GM23338 (cell line): ENCODE data around the gene PCSK2. TPM values are rescaled to one million over a fixed set of nuclear protein-coding genes. Genes with fewer than 3 reads are reported as not detected.

Experiments used
- ATAC-seq: fragments of 200-7000 bp; cut with Tn5 transposase; 3 replicates; pipeline ENCODE4 v1.9.1; 2020
- DNase-seq: peaks from one replicate; pipeline ENCODE4 v3.0.0-alpha.2; 2015; ENCODE audit warnings: low spot score
- H2AFZ ChIP-seq: fragments of 200-600 bp; sonication (generic); 2 replicates; pipeline ENCODE4 v1.8.0; 2016; ENCODE audit warnings: antibody characterized with exemption, mild to moderate bottlenecking, moderate library complexity
- H3F3A ChIP-seq: fragments of 200-600 bp; sonication (generic); replicated peaks from 2 replicates; pipeline ENCODE4 v1.8.0; 2017; ENCODE audit warnings: antibody characterized with exemption, mixed run types, low read depth
- H3K27ac ChIP-seq: fragments of 200-600 bp; sonication (generic); 2 replicates; pipeline ENCODE4 v1.6.1; 2016; ENCODE audit warnings: low read depth
- H3K27me3 ChIP-seq: fragments of 200-600 bp; sonication (generic); 2 replicates; pipeline ENCODE4 v1.8.0; 2016; ENCODE audit warnings: mild to moderate bottlenecking, mixed run types, moderate library complexity; ENCODE audit not compliant: insufficient read depth
- H3K36me3 ChIP-seq: fragments of 200-600 bp; sonication (generic); 2 replicates; pipeline ENCODE4 v1.8.0; 2016; ENCODE audit warnings: mild to moderate bottlenecking; ENCODE audit not compliant: insufficient read depth
- H3K4me1 ChIP-seq: fragments of 200-600 bp; sonication (generic); 2 replicates; pipeline ENCODE4 v1.8.0; 2016; ENCODE audit warnings: mild to moderate bottlenecking, moderate library complexity; ENCODE audit not compliant: insufficient read depth
- H3K4me2 ChIP-seq: fragments of 200-600 bp; sonication (generic); 2 replicates; pipeline ENCODE4 v1.7.1; 2017; ENCODE audit warnings: mixed run types
- H3K4me3 ChIP-seq: fragments of 200-600 bp; sonication (generic); 2 replicates; pipeline ENCODE4 v1.6.1; 2016; ENCODE audit warnings: mixed run types
- H3K79me2 ChIP-seq: fragments of 200-600 bp; sonication (generic); replicated peaks from 2 replicates; pipeline ENCODE4 v1.8.0; 2017; ENCODE audit warnings: mild to moderate bottlenecking; ENCODE audit not compliant: insufficient read depth
- H3K9me2 ChIP-seq: fragments of 200-600 bp; sonication (generic); 2 replicates; pipeline ENCODE4 v1.8.0; 2017; ENCODE audit not compliant: insufficient read depth
- H4K20me1 ChIP-seq: fragments of 200-600 bp; sonication (generic); replicated peaks from 2 replicates; pipeline ENCODE4 v1.8.0; 2017; ENCODE audit warnings: mild to moderate bottlenecking; ENCODE audit not compliant: insufficient read depth
- H3K27ac Mint-ChIP-seq: 2 replicates; pipeline ENCODE4 v1.8.0; 2020; ENCODE audit warnings: inconsistent platforms, mild to moderate bottlenecking, moderate library complexity, mixed read lengths
- H3K27me3 Mint-ChIP-seq: 3 replicates; pipeline ENCODE4 v1.8.0; 2022; ENCODE audit warnings: low read depth, mild to moderate bottlenecking, moderate library complexity, mixed read lengths, inconsistent platforms; ENCODE audit not compliant: insufficient read depth, poor library complexity
- H3K36me3 Mint-ChIP-seq: 3 replicates; pipeline ENCODE4 v1.8.0; 2021; ENCODE audit warnings: low read depth, mild to moderate bottlenecking, inconsistent platforms, moderate library complexity, mixed read lengths
- H3K4me1 Mint-ChIP-seq: 3 replicates; pipeline ENCODE4 v1.8.0; 2020; ENCODE audit warnings: mild to moderate bottlenecking, inconsistent platforms, mixed read lengths
- H3K4me3 Mint-ChIP-seq: 3 replicates; pipeline ENCODE4 v1.8.0; 2021; ENCODE audit warnings: moderate library complexity, mild to moderate bottlenecking, inconsistent platforms, mixed read lengths
- H3K9me3 Mint-ChIP-seq: 3 replicates; pipeline ENCODE4 v1.8.0; 2020; ENCODE audit warnings: moderate library complexity, mild to moderate bottlenecking, inconsistent platforms, mixed read lengths
- CREB1 ChIP-seq: fragments of 250-450 bp; sonication (Bioruptor Pico); IDR thresholded peaks from 2 replicates; pipeline ENCODE4 v1.5.0; 2020; ENCODE audit warnings: low read depth, mild to moderate bottlenecking, moderate library complexity
- CTCF ChIP-seq, 2 experiments: fragments of 200-600 bp in 1 of 2; sonication (generic) in 1 of 2; conservative IDR thresholded peaks; 2 replicates each; pipeline versions ENCODE4 v1.5.1 to v1.6.1; 2016 to 2017; ENCODE audit warnings: antibody characterized with exemption in 2 of 2, low read depth in 2 of 2, mild to moderate bottlenecking in 2 of 2, moderate library complexity in 1 of 2
- EZH2phosphoT487 ChIP-seq: fragments of 200-600 bp; sonication (generic); IDR thresholded peaks from one replicate; pipeline ENCODE4 v1.8.1; 2018; ENCODE audit warnings: antibody characterized with exemption; ENCODE audit not compliant: unreplicated experiment
- JUNB ChIP-seq: IDR thresholded peaks from one replicate; pipeline ENCODE4 v1.6.1; 2016; ENCODE audit warnings: antibody characterized with exemption; ENCODE audit not compliant: unreplicated experiment
- NANOG ChIP-seq: IDR thresholded peaks from 2 replicates; pipeline ENCODE4 v1.6.1; 2016; ENCODE audit warnings: antibody characterized with exemption, borderline replicate concordance
- POLR2AphosphoS5 ChIP-seq: IDR thresholded peaks from 2 replicates; pipeline ENCODE4 v1.6.1; 2016; ENCODE audit warnings: antibody characterized with exemption, low read depth
- REST ChIP-seq: IDR thresholded peaks from one replicate; pipeline ENCODE4 v1.6.1; 2018; ENCODE audit warnings: antibody characterized with exemption; ENCODE audit not compliant: unreplicated experiment
- STAT1 ChIP-seq: IDR thresholded peaks from one replicate; pipeline ENCODE4 v1.6.1; 2016; ENCODE audit warnings: antibody characterized with exemption; ENCODE audit not compliant: unreplicated experiment
- ZNF114 ChIP-seq: fragments of 250-450 bp; sonication (Bioruptor Pico); IDR thresholded peaks from 2 replicates; pipeline ENCODE4 v1.5.0; 2020; ENCODE audit warnings: mild to moderate bottlenecking, moderate library complexity
- ZNF331 ChIP-seq: fragments of 250-450 bp; sonication (Bioruptor Pico); IDR thresholded peaks from 2 replicates; pipeline ENCODE4 v1.5.0; 2020; ENCODE audit warnings: low read depth, mild to moderate bottlenecking, moderate library complexity
- ZNF462 ChIP-seq: fragments of 250-450 bp; sonication (Bioruptor Pico); IDR thresholded peaks from 2 replicates; pipeline ENCODE4 v1.5.0; 2020; ENCODE audit warnings: mild to moderate bottlenecking, moderate library complexity
- polyA plus RNA-seq: library from polyadenylated mRNA; unstranded; fragments of >200 nt; fragmentation: Nextera tagmentation; extraction: Ambion mirVana; gene quantifications from 2 replicates; pipeline ENCODE4 v1.2.1, GENCODE V29; 2016
- total RNA-seq: library from RNA; depleted of rRNA; stranded (reverse); fragments of >200 nt; shearing (Covaris generic); gene quantifications from 2 replicates; pipeline ENCODE4 v1.2.3, GENCODE V29; 2014

PCSK2 gene
- total and polyA plus RNA-seq, 2 experiments from 2014 or later, result 0.37 to 1.1 TPM

- TF ChIP-seq POLR2AphosphoS5 (no peak), ZNF331 (no peak), JUNB (no peak), EZH2phosphoT487 (no peak), REST (no peak), CREB1 (CRISPR knock-in tag) (no peak)
Observed at GRCh38 chr20:17507032-17507431, 280.2 kb downstream of the PCSK2 start (continued).

GRCh38 chr20:17507531-17507930, 280.7 kb downstream of the PCSK2 start:
- no peaks in the 10 kb centered on the region for H4K20me1 ChIP-seq
- TF ChIP-seq REST (no peak), NANOG (no peak), JUNB (no peak), STAT1 (no peak), CTCF (conservative IDR thresholded peaks at IDR 0.05; ENCODE audit: low read depth in 2 of 2) (no peak), ZNF114 (no peak), ZNF462 (CRISPR knock-in tag) (no peak)

More at GRCh38 chr20:17507531-17507930, 280.7 kb downstream of the PCSK2 start:
- Histone ChIP-seq H3K4me2 (no peak overlapping the region), H3K4me3 (no peak overlapping the region), H2AFZ (no peak overlapping the region), H3F3A (no peaks in the 10 kb centered on the region), H3K27me3 (0 out of 2 replicates have a peak, but pooled peaks cover 4% of the 10 kb centered on the region), H3K4me1 (no peaks in the 10 kb centered on the region), H3K27ac (no peak overlapping the region), H3K9me2 (no peaks in the 10 kb centered on the region), H3K79me2 (no peaks in the 10 kb centered on the region), H3K36me3 (no peaks in the 10 kb centered on the region)
- Mint-ChIP-seq H3K4me1 (peaks cover 8% of the 10 kb centered on the region), H3K27me3 (peaks cover 17% of the 10 kb centered on the region), H3K9me3 (no peaks in the 10 kb centered on the region), H3K36me3 (no peaks in the 10 kb centered on the region), H3K4me3 (no peak overlapping the region), H3K27ac (no peak overlapping the region)
- DNase-seq (no peak), ATAC-seq (no peak)
